Measurements from ENCODE around the gene CHD1L. TPM values are rescaled to one million over a fixed set of nuclear protein-coding genes. Genes with fewer than 3 reads are reported as not detected.

CHD1L gene
- total RNA-seq, 6 donors from 2014 or later = 24.8 to 48.6 (median 34.6) TPM

DNA sequence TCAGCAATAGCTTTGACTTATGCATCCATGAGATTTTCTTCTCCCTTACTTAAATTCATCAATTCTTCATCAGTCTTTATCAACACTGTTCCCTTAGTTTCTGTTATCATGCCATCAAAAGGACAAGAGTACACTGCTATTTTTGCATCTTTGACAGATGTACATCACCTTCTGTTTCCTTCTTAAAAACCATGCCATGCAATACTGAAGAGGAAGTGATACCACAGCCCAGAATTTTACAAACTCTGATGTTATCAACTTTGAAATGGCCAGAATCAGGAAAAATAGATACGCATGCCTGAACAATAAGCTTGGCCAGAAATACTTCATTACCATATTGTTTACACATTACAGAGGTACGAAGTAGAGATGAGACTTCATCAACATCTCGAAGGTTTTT is 38.4 kb upstream of the CHD1L start:
- Histone ChIP-seq H3K4me3 (no peak overlapping the region), H3K9me3 (no peaks in the 10 kb centered on the region), H3K27ac (no peak overlapping the region), H3K36me3 (peaks cover 4 to 9% (median 7%) of the 10 kb centered on the region in 4 donors), H3K4me1 (peaks cover 0 to 4% (median 0%) of the 10 kb centered on the region in 4 donors), H3K27me3 (no peaks in the 10 kb centered on the region)
- TF ChIP-seq EP300 (IDR thresholded peaks at IDR 0.05) (no peak), POLR2A (IDR thresholded peaks at IDR 0.05) (no peak), POLR2AphosphoS5 (IDR thresholded peaks at IDR 0.05) (no peak), CTCF (IDR thresholded peaks at IDR 0.05) (no peak)
- DNase-seq (no peak), ATAC-seq (ENCODE audit: low FRiP score in 2 of 2) (no peak)
- WGBS, 2 donors = 75 to 88% methylated on average over 3 of the region's 3 CpGs

DNA sequence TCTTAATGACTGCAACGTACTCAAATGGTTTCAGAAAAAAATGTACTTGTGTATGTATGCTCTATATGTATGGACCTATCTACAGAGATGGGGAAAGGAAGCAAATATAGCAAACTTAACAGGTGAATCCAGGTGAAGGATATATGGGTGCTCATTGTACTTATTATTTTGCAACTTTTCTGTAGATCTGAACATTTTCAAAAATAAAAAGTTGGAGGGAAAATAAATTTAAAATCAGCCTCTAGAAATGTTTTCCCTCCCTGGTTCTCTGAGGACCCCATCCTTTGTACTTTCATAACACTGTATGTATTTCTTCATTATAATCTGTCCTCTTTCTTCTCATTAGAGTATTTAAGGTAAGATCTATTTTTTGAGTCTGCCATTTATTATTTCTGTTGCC is 35.3 kb upstream of the CHD1L start:
- no peak for ATAC-seq (ENCODE audit: low FRiP score in 2 of 2)
- Histone ChIP-seq H3K9me3 (no peaks in the 10 kb centered on the region), H3K36me3 (peaks cover 5 to 14% (median 11%) of the 10 kb centered on the region in 4 donors)

GRCh38 chr1:147208619-147209018 is 33.9 kb upstream of the CHD1L start:
- no peak overlapping the region for H3K27ac ChIP-seq
- DNase-seq (no peak), ATAC-seq (ENCODE audit: low FRiP score in 2 of 2) (no peak)
- no peaks in the 10 kb centered on the region for H3K9me3 ChIP-seq
- no peaks in the 10 kb centered on the region for H3K4me1 ChIP-seq
- WGBS, 2 donors = 90 to 100% methylated on average over 7 of the region's 7 CpGs
- H3K4me3 ChIP-seq = no peak overlapping the region
- no peak for TF ChIP-seq POLR2AphosphoS5 (IDR thresholded peaks at IDR 0.05)
- no peak for TF ChIP-seq EP300 (IDR thresholded peaks at IDR 0.05)
- TF ChIP-seq POLR2A (IDR thresholded peaks at IDR 0.05) = no peak
- no peak for TF ChIP-seq CTCF (IDR thresholded peaks at IDR 0.05)
- H3K27me3 ChIP-seq = no peaks in the 10 kb centered on the region
- peaks cover 5 to 14% (median 9%) of the 10 kb centered on the region in 4 donors for H3K36me3 ChIP-seq

More for the DNA sequence above, 35.3 kb upstream of the CHD1L start:
- no peak for TF ChIP-seq EP300 (IDR thresholded peaks at IDR 0.05)
- TF ChIP-seq POLR2AphosphoS5 (IDR thresholded peaks at IDR 0.05) = no peak
- TF ChIP-seq POLR2A (IDR thresholded peaks at IDR 0.05) = no peak
- TF ChIP-seq CTCF (IDR thresholded peaks at IDR 0.05) = no peak
- 81 to 95% methylated on average over 1 of the region's 1 CpG for WGBS, 2 donors
- H3K4me1 ChIP-seq = no peaks in the 10 kb centered on the region
- H3K4me3 ChIP-seq = no peak overlapping the region
- H3K27ac ChIP-seq = no peak overlapping the region
- no peak for DNase-seq
- no peaks in the 10 kb centered on the region for H3K27me3 ChIP-seq

- 80 to 85% methylated on average over 3 of the region's 3 CpGs for WGBS, 2 donors
- no peak for ATAC-seq (ENCODE audit: low FRiP score in 2 of 2)
- Histone ChIP-seq H3K27ac (no peak overlapping the region), H3K27me3 (no peaks in the 10 kb centered on the region), H3K4me3 (no peak overlapping the region), H3K36me3 (peaks cover 4 to 14% (median 7%) of the 10 kb centered on the region in 4 donors), H3K4me1 (peaks cover 0 to 4% (median 1%) of the 10 kb centered on the region in 4 donors), H3K9me3 (no peaks in the 10 kb centered on the region)
- no peak for DNase-seq
- TF ChIP-seq EP300 (IDR thresholded peaks at IDR 0.05) (no peak), POLR2AphosphoS5 (IDR thresholded peaks at IDR 0.05) (no peak), CTCF (IDR thresholded peaks at IDR 0.05) (no peak), POLR2A (IDR thresholded peaks at IDR 0.05) (no peak)
Measured at GRCh38 chr1:147209825-147210821, 32.4 kb upstream of the CHD1L start.
